GM18867 (cell line): Measurements from ENCODE around the gene FGFR2.

Source experiments
- ATAC-seq: cut with Tn5 transposase; IDR thresholded peaks from one replicate; pipeline ENCODE4 v1.9.1; 2021; ENCODE audit warnings: mild to moderate bottlenecking, moderate library complexity; ENCODE audit not compliant: unreplicated experiment

FGFR2 gene

GRCh38 chr10:121592155-121592890, 5.9 kb downstream of the FGFR2 start:
- ATAC-seq = no peak

- no peak for ATAC-seq
Observed at GRCh38 chr10:121591186-121591585, 7.1 kb downstream of the FGFR2 start.

GRCh38 chr10:121590772-121591171, 7.5 kb downstream of the FGFR2 start:
- no peak for ATAC-seq

GRCh38 chr10:121589553-121589952, 8.7 kb downstream of the FGFR2 start:
- no peak for ATAC-seq

- ATAC-seq = no peak
Observed at GRCh38 chr10:121583857-121584256, 14.4 kb downstream of the FGFR2 start.

GRCh38 chr10:121583258-121583657, 15.0 kb downstream of the FGFR2 start:
- ATAC-seq = no peak

GRCh38 chr10:121580276-121581116, 17.7 kb downstream of the FGFR2 start:
- ATAC-seq = no peak

- ATAC-seq = no peak
Observed at GRCh38 chr10:121579656-121580055, 18.6 kb downstream of the FGFR2 start.

- no peak for ATAC-seq
Observed at GRCh38 chr10:121578965-121579364, 19.3 kb downstream of the FGFR2 start.

GRCh38 chr10:121578298-121578697, 19.9 kb downstream of the FGFR2 start:
- no peak for ATAC-seq

- ATAC-seq = no peak
Observed at GRCh38 chr10:121577568-121577967, 20.7 kb downstream of the FGFR2 start.

- no peak for ATAC-seq
Observed at GRCh38 chr10:121576139-121576538, 22.1 kb downstream of the FGFR2 start.

- no peak for ATAC-seq
Observed at GRCh38 chr10:121574519-121575166, 23.6 kb downstream of the FGFR2 start.

GRCh38 chr10:121573538-121573941, 24.7 kb downstream of the FGFR2 start:
- ATAC-seq = no peak

GRCh38 chr10:121572859-121573537, 25.2 kb downstream of the FGFR2 start:
- no peak for ATAC-seq

- ATAC-seq = no peak
Observed at GRCh38 chr10:121570315-121570714, 27.9 kb downstream of the FGFR2 start.

- no peak for ATAC-seq
Observed at GRCh38 chr10:121568275-121568674, 30.0 kb downstream of the FGFR2 start.

- ATAC-seq = no peak
Observed at GRCh38 chr10:121567569-121567968, 30.7 kb downstream of the FGFR2 start.

- ATAC-seq = no peak
Observed at GRCh38 chr10:121566755-121567154, 31.5 kb downstream of the FGFR2 start.

GRCh38 chr10:121559326-121560026, 38.8 kb downstream of the FGFR2 start:
- no peak for ATAC-seq
